Colonic mucosa (tissue), 4 donors: ENCODE measurements around the gene SPDYE16. TPM values are rescaled to one million over a fixed set of nuclear protein-coding genes. Genes with fewer than 3 reads are reported as not detected.
"Not testable (repeated sequence)": the region's sequence is repeated elsewhere in the genome, so short reads cannot be mapped to it uniquely, and the experiment has no call there.

Experiments
- DNase-seq: peaks from one replicate; pipeline ENCODE4 v3.0.0-alpha.2; 2020
- H3K27ac ChIP-seq: fragments of 200-600 bp; one replicate; pipeline ENCODE4 v1.8.0; 2021
- H3K27me3 ChIP-seq: fragments of 200-600 bp; one replicate; pipeline ENCODE4 v1.8.0; 2021
- H3K36me3 ChIP-seq: fragments of 200-600 bp; one replicate; pipeline ENCODE4 v1.8.0; 2021
- H3K4me1 ChIP-seq: fragments of 200-600 bp; one replicate; pipeline ENCODE4 v1.8.0; 2021; ENCODE audit warnings: mild to moderate bottlenecking
- H3K4me3 ChIP-seq: fragments of 200-600 bp; one replicate; pipeline ENCODE4 v1.8.0; 2021
- H3K9ac ChIP-seq, 2 donors: one replicate each; pipeline ENCODE4 v1.7.0; 2013; ENCODE audit warnings: control low read depth in 2 of 2, low read depth in 2 of 2, low read length in 2 of 2
- H3K9me3 ChIP-seq: fragments of 200-600 bp; one replicate; pipeline ENCODE4 v1.8.0; 2021
- intact Hi-C: fragments of 100-400 bp; cut with DNase I; formaldehyde crosslinking; loops from one replicate; pipeline ENCODE4 v1.14.1; 2022
- total RNA-seq, 2 donors: library from RNA; stranded (reverse); fragmentation: NEBNext Ultra II Directional in 1 of 2; extraction: Animal tissue kit (Norgen Biotek cat#: 25700) in 1 of 2; gene quantifications; one replicate each; pipeline ENCODE4 v1.2.1, GENCODE V29; 2021
- TF ChIP-seq, protein P1 (sequence below): fragments of 200-600 bp; IDR thresholded peaks from one replicate; pipeline ENCODE4 v1.8.0; 2022; ENCODE audit warnings: antibody characterized with exemption, mild to moderate bottlenecking
- donor health status: healthy.
- donor health status: DM: no; HTN: no; CAD: no.
- donor health status: DM: no; HTN: no; CAD: no.

Gene SPDYE16
- total RNA-seq, 2 donors from 2014 or later = not detected

DNA sequence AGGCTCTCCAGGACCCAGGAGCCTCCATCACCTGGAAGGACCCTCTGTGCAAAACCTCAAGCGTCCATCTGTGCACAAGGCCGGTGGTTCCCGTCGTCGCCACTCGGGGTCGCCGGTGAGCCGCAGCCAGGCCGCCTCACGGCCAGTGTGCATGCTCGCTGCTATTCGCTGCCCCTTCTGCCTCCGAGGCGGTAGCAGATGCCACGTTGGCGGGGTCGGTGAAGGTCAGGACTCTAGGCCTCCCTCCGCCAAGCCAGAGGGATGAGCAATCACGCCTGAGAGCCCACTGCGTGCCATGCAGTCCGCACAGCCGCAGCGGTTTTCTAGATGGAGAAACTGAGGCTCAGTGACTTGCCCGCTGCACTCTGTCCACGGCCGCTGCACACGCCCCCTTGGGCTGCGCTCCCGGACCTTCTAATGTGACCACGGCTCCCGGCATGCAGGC lies 27.1 kb downstream of the SPDYE16 start:
- TF ChIP-seq, protein P1, sequence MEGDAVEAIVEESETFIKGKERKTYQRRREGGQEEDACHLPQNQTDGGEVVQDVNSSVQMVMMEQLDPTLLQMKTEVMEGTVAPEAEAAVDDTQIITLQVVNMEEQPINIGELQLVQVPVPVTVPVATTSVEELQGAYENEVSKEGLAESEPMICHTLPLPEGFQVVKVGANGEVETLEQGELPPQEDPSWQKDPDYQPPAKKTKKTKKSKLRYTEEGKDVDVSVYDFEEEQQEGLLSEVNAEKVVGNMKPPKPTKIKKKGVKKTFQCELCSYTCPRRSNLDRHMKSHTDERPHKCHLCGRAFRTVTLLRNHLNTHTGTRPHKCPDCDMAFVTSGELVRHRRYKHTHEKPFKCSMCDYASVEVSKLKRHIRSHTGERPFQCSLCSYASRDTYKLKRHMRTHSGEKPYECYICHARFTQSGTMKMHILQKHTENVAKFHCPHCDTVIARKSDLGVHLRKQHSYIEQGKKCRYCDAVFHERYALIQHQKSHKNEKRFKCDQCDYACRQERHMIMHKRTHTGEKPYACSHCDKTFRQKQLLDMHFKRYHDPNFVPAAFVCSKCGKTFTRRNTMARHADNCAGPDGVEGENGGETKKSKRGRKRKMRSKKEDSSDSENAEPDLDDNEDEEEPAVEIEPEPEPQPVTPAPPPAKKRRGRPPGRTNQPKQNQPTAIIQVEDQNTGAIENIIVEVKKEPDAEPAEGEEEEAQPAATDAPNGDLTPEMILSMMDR = peak; percentile 63
- intact Hi-C loops = no loop called here
- peak; percentile 49 for DNase-seq
- no peaks in the 10 kb centered on the region for H3K9me3 ChIP-seq
- no peaks in the 10 kb centered on the region for H3K27me3 ChIP-seq
- H3K4me1 ChIP-seq = peaks cover 6% of the 10 kb centered on the region
- H3K9ac ChIP-seq = no peak overlapping the region
- no peak overlapping the region for H3K4me3 ChIP-seq
- no peak overlapping the region for H3K27ac ChIP-seq
- no peaks in the 10 kb centered on the region for H3K36me3 ChIP-seq

- Histone ChIP-seq H3K4me3 (no peak overlapping the region), H3K27ac (no peak overlapping the region), H3K9me3 (no peaks in the 10 kb centered on the region), H3K36me3 (no peaks in the 10 kb centered on the region), H3K4me1 (peaks cover 6% of the 10 kb centered on the region), H3K9ac (peak overlapping the region in 1 of 2 donors; percentile 2), H3K27me3 (no peaks in the 10 kb centered on the region)
- intact Hi-C loops = no loop called here
- TF ChIP-seq, protein P1 = no peak
- peak; percentile 16 for DNase-seq
Measured at GRCh38 chr7:76514926-76515771, 27.9 kb downstream of the SPDYE16 start.

DNA sequence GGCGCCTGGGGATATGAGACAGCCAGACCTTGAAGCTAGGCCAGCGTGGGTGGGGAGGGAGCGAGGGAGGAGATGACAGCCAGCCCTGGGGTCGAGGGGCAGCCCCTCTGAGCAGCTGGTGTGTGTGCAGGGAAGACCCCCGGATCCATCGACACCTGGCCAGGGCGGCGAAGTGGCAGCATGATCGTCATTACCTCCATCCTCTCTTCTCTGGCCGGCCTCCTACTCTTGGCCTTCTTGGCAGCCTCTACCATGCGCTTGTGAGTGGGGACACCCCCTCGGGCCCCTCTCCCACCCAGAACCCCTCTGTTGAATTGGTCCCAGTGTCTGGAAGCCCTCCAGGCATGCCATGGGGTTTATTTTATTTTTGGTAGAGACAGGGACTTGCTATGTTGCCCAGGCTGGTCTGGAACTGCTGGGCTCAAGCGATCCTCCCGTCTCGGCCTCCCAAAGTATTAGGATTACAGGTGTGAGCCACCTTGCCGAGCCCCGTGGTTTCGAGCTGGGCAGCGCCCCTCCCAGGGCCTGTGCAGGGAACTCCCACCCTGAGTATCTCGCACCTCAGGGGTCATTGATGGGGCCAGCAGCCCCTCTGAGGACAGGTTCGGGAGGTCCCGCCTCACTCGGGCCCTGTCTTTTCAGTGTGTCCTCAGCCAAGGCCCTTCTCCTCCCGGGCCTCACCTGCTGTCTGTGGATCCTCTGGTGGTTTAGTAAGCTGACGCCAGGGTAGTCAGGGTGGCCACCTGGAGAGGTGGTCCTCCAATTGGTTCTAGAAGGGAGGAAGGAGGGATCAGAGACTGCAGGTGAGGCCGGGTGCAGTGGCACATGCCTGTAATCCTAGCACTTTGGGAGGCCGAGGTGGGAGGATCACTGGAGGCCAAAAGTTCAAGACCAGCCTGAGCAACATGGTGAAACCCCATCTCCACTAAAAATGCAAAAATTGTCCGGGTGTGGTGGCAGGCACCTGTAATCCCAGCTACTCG lies 29.0 kb downstream of the SPDYE16 start:
- Histone ChIP-seq H3K9me3 (no peaks in the 10 kb centered on the region), H3K36me3 (no peaks in the 10 kb centered on the region), H3K9ac (peak overlapping the region in 1 of 2 donors; percentile 24), H3K27me3 (no peaks in the 10 kb centered on the region), H3K4me3 (no peak overlapping the region), H3K4me1 (peaks cover 6% of the 10 kb centered on the region), H3K27ac (no peak overlapping the region)
- DNase-seq = peak; percentile 16
- TF ChIP-seq, protein P1 = no peak
- intact Hi-C loops = no loop called here

- Histone ChIP-seq H3K36me3 (no peaks in the 10 kb centered on the region), H3K27ac (no peak overlapping the region), H3K4me1 (peaks cover 6% of the 10 kb centered on the region), H3K4me3 (no peak overlapping the region), H3K27me3 (no peaks in the 10 kb centered on the region), H3K9ac (peak overlapping the region; percentile 46 to 61), H3K9me3 (no peaks in the 10 kb centered on the region)
- TF ChIP-seq, protein P1 = no peak
- intact Hi-C loops = no loop called here
- peak; percentile 22 for DNase-seq
Measured at GRCh38 chr7:76512941-76513816, 29.9 kb downstream of the SPDYE16 start.

- not testable (repeated sequence) for H3K27ac ChIP-seq, H3K4me3 ChIP-seq
Measured at GRCh38 chr7:76511911-76512885, 30.9 kb downstream of the SPDYE16 start.

GRCh38 chr7:76511200-76511910 lies 31.7 kb downstream of the SPDYE16 start:
- DNase-seq, H3K27ac ChIP-seq, H3K9ac ChIP-seq, H3K9me3 ChIP-seq, H3K36me3 ChIP-seq, intact Hi-C loops, H3K4me1 ChIP-seq, H3K4me3 ChIP-seq, H3K27me3 ChIP-seq: not testable (repeated sequence)

More at GRCh38 chr7:76511911-76512885, 30.9 kb downstream of the SPDYE16 start:
- H3K36me3 ChIP-seq, H3K9me3 ChIP-seq, H3K27me3 ChIP-seq, H3K4me1 ChIP-seq, intact Hi-C loops: not testable (repeated sequence)
- peak; percentile 67 for DNase-seq
- peak overlapping the region; percentile 46 to 61 for H3K9ac ChIP-seq
